GM12865 (cell line): Measurements from ENCODE around the gene LIME1.

Experiments used
- DNase-seq: peaks from one replicate; pipeline ENCODE4 v3.0.0; 2010; ENCODE audit warnings: low read depth
- H3K4me3 ChIP-seq: 2 replicates; pipeline ENCODE4 v1.5.1; 2011; ENCODE audit warnings: mild to moderate bottlenecking, low read depth, low read length, control low read depth
- TF ChIP-seq, protein P1 (sequence below): IDR thresholded peaks from 2 replicates; pipeline ENCODE4 v1.5.1; 2011; ENCODE audit warnings: low read length, control low read depth, low read depth, inconsistent platforms; ENCODE audit not compliant: insufficient read depth; ENCODE audit errors: missing control alignments

The LIME1 gene

GRCh38 chr20:63758152-63758551 lies 21.7 kb downstream of the LIME1 start:
- TF ChIP-seq, protein P1, sequence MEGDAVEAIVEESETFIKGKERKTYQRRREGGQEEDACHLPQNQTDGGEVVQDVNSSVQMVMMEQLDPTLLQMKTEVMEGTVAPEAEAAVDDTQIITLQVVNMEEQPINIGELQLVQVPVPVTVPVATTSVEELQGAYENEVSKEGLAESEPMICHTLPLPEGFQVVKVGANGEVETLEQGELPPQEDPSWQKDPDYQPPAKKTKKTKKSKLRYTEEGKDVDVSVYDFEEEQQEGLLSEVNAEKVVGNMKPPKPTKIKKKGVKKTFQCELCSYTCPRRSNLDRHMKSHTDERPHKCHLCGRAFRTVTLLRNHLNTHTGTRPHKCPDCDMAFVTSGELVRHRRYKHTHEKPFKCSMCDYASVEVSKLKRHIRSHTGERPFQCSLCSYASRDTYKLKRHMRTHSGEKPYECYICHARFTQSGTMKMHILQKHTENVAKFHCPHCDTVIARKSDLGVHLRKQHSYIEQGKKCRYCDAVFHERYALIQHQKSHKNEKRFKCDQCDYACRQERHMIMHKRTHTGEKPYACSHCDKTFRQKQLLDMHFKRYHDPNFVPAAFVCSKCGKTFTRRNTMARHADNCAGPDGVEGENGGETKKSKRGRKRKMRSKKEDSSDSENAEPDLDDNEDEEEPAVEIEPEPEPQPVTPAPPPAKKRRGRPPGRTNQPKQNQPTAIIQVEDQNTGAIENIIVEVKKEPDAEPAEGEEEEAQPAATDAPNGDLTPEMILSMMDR, result no peak
- no peak for DNase-seq
- no peak overlapping the region for H3K4me3 ChIP-seq

- no peak for DNase-seq
- H3K4me3 ChIP-seq, result no peak overlapping the region
- TF ChIP-seq, protein P1, result no peak
These were observed 23.0 kb downstream of the LIME1 start for GRCh38 chr20:63759377-63759901.

DNA sequence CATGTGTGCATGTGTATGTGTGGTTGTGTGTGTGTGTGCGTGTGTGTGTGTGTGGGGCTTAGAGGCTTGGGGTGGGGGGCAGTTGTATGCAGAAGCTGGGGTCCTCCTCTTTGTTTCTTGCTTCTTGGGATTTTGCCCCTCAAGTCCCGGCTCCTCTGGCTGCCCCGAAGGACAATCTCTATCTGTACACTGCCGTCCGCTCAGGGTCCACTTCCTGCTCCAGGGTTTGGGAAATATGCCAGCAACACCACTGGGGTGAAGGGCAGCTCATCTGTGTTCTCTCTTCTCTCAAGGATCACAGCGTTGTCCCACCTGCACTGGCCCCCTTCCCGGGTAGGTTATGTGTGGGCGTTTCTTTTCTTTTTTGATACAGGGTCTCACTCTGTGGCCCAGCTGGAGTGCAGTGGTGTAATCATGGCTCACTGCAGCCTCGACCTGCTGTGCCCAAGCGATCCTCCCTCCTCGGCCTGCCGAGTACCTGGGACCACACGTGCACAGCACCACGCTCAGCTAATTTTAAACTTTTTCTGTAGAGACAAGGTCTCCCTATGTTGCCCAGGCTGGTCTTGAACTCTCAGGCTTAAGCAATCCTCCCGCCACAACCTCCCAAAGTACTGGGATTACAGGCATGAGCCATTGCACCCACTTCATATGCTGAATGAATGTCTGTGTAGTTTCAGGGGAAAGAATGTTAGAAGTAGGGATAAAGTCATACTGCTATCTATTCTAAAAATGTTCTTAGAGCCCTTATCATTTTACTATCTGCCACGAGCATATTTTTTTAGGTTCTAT lies 28.8 kb downstream of the LIME1 start:
- no peak overlapping the region for H3K4me3 ChIP-seq
- TF ChIP-seq, protein P1, result no peak
- no peak for DNase-seq

DNA sequence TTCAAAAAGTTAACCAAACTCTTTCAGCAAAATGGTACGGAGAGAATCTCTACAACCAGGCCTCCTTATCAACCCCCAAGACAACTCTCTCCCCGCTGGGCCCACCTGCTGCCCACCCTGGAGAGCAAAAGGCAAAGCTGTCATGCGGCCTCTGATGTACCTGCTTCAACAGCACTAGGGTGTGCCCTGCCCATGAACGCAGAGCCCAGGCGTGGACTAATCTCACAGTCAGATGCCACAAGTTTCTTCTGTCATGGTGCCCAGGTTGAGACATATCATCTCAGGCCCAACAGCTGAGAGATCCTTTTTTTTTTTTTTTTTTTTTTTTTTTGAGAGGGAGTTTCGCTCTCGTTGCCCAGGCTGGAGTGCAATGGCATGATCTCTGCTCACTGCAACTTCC lies 29.4 kb downstream of the LIME1 start:
- no peak for DNase-seq
- TF ChIP-seq, protein P1, result no peak
- H3K4me3 ChIP-seq, result no peak overlapping the region

DNA sequence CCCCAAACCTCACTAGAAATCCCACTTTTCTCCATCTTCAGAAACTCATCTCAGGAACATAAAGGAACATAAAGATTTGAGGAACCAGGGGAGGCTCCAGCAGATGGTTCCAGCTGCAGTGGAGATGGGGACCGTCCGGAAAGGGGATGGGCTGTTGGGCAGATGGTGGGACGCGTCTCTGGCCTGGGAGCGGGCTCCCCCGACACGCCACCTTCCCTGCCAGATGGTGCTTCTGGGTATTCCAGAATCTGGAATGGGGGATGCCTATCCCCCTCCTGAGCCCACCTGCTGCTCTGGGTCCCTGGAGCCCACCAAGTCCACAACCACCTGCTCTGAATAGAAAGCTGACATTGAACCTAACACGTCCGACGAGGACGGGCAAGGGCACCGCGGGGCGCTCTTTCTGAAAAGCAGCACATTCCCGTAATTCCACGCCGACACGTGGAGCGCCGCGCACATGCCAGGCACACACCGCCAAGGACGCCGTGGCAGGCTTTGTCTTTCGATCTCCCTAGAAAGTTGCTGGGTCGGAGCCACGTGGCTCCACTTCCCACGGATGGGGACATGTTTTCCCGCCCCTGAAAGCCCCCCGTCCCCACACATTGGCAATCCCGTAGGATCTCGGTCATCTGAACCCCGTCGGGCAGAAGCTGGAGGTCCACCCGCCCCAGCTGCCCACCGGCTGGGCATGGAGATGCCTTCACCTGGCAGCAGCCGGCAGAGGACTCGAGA lies 30.4 kb downstream of the LIME1 start:
- TF ChIP-seq, protein P1, result no peak
- DNase-seq, result no peak
- no peak overlapping the region for H3K4me3 ChIP-seq

DNA sequence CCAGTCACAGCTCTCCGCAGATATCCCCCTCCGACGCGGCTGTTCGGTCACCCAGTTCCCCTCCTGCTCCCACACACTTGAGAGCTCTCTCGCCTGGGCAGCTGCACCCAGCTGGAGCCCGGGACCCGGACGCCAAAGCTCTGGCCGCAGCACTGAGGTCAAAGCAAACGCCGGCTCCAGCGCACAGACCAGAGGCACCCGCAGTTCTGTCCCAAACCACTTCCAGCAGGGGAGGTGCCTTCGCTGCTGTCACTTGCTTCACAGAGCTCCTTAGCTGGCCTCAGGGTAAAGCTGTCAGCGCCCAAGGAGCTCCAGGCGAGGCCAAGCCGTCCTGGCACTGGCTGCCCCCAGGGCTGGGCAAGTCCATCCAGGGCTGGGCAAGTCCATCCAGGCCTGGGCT lies 31.0 kb downstream of the LIME1 start:
- no peak overlapping the region for H3K4me3 ChIP-seq
- no peak for DNase-seq
- TF ChIP-seq, protein P1, result no peak
